GM18498 (cell line): ENCODE measurements around the gene REV3L.
"Not testable (repeated sequence)": the region's sequence is repeated elsewhere in the genome, so short reads cannot be mapped to it uniquely, and the experiment has no call there.

ENCODE experiments used
- ATAC-seq: cut with Tn5 transposase; IDR thresholded peaks from one replicate; pipeline ENCODE4 v1.9.1; 2021; ENCODE audit warnings: mild to moderate bottlenecking, moderate library complexity; ENCODE audit not compliant: unreplicated experiment

Gene REV3L, protein sequence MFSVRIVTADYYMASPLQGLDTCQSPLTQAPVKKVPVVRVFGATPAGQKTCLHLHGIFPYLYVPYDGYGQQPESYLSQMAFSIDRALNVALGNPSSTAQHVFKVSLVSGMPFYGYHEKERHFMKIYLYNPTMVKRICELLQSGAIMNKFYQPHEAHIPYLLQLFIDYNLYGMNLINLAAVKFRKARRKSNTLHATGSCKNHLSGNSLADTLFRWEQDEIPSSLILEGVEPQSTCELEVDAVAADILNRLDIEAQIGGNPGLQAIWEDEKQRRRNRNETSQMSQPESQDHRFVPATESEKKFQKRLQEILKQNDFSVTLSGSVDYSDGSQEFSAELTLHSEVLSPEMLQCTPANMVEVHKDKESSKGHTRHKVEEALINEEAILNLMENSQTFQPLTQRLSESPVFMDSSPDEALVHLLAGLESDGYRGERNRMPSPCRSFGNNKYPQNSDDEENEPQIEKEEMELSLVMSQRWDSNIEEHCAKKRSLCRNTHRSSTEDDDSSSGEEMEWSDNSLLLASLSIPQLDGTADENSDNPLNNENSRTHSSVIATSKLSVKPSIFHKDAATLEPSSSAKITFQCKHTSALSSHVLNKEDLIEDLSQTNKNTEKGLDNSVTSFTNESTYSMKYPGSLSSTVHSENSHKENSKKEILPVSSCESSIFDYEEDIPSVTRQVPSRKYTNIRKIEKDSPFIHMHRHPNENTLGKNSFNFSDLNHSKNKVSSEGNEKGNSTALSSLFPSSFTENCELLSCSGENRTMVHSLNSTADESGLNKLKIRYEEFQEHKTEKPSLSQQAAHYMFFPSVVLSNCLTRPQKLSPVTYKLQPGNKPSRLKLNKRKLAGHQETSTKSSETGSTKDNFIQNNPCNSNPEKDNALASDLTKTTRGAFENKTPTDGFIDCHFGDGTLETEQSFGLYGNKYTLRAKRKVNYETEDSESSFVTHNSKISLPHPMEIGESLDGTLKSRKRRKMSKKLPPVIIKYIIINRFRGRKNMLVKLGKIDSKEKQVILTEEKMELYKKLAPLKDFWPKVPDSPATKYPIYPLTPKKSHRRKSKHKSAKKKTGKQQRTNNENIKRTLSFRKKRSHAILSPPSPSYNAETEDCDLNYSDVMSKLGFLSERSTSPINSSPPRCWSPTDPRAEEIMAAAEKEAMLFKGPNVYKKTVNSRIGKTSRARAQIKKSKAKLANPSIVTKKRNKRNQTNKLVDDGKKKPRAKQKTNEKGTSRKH (N-terminal part only)

DNA sequence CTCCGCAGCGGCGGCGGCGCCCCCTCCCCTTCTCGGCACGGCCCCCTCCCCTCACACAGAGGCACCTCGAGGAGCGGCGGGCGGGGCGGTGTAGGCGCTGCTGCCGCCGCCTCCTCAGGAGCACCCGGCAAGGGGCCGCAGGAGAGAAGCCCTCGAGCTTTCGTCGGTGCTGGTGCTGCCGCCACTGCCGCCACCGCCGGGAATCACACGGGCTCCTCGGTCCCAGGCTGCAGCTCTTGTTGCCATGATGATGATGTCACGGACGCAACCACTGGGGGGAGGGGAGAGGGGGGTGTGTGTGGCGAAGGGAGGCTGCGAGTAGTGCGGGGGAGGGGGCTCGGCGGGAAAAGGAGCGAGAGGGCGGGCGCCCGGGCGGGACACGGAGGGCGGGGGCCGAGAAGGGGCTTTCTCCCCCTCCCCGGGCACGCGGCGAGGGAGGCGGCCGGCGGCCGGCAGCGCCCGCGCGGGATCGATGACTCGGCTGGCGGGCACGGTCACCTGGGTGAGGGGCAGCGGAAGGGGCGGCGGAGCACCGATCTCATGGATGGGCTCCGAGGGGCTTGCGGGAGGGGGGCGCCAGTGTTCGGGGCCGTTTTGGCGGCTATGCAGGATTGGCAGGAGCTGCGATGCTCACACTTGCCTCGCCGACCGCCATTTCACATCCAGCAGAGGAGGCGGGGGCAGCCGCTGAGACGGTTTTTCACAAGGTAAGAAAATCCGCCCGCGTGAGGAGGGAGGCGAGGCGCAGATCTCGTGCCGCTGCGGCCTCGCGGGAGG, at the start of gene REV3L:
Gene REV3L, minus strand, starts transcription at position 260 of the 777 bp plus-strand sequence. CDS start 330 bp downstream, outside the sequence.
- peak; percentile 41 for ATAC-seq

DNA sequence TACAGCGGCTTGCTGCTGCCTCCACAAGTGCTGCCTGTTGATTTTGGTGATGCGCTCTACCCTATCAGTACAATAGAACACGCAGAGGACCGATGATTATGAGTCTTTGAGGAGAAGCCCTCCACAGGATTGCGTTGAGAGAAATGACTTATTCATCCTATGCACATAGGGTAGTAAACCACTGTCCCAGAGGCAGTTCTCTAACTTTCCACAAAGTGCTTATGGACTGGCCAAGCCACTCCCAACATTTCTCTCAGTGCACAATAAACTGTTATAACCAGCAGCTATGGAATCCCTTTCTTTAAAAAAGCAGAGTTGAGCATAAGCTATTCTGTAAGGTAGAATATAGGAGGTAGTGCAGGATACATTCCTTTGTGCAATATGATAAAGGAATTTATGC, 48.2 kb upstream of the REV3L start:
- no peak for ATAC-seq

DNA sequence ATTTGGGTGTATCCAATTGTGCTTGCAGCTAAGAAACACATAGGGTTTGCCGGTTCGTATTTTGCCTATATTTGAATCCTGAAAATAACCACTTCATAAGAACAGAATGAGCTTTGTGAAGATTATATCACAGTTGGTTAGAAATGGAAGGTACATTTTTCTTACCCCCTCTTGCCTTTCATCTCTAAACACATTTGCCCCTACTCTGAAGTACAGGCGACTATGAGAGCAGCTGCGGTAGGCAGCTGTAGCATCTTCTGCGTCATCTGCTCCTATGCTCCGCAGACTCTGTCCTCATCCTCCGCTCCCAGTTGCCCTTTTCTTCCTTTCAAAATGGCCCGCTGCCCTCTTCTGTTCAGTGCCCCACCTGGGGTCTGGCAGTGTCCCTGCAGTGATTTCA, 47.6 kb upstream of the REV3L start:
- ATAC-seq: no peak

DNA sequence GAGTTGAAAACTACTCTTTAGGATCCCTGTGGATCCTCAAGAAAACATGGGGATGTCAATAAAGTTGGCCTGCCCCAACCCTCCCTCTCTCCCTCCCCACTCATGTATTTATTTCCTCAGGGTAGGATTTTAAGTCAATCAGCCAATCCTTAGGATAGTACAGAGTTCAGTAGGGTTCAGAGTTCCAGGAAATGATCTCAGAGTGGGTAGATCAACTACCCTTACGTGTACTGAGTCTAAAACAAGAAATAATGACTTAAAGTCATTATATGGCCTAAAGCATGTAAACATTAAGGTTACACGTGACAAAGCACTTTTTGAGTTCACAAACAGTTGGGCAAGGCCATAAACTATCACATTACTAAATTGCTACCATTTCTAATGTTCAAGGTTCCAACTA, 47.2 kb upstream of the REV3L start:
- ATAC-seq: no peak

DNA sequence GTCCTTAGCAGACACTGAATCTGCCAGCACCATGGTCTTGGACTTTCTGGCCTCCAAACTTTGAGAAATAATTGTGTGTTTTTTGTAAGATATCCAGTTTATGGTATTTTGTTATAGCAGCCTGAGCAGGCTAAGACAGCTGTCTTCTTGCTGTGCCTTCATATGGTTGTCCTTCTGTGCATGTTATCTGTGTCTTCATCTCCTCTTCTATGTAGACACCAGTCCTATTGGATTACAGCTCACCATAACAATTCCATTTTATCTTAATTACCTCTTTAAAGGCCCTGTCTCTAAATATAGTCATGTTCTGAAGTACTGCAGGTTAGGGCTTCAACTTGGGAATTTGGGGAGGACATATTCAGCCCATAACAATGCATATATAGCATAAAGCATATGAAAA, 44.3 kb upstream of the REV3L start:
- no peak for ATAC-seq

DNA sequence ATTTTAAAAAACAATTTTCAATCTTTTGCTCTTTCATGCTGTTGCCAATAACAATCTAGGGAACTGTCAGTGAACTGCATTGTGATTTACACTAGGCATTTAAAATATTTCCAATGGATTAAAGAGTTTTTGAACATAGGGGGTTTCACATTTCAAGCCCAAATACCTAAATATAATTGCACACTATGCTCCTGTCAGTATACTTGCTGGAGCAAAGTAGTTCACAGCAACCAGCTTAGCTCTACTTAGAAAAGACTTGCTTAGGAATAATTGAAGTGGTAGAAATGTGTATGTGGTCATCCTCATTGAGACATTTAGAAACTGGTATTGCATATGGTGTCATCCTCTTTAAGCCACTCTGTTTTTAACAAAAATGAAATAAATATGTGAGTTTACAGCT, 41.7 kb upstream of the REV3L start:
- no peak for ATAC-seq

DNA sequence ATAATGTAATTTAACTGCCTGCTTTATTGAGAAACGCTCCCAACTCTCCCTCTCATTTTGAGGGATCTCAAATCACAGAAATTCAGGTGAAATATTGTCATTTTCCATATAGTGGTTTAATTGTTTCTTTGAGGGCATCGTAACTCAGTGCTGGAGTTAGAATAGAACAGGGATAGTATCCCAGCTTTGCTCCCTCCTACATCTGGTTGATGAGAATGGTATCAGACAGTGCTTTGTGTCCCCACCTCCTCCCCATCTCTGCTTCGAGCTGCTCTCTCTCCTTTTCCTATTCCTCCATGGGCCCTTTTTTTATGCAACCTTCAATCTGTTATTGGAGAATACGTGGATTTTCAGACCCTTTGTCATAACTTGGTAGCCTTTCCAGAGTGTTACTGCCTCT, 41.2 kb upstream of the REV3L start:
- ATAC-seq: no peak

DNA sequence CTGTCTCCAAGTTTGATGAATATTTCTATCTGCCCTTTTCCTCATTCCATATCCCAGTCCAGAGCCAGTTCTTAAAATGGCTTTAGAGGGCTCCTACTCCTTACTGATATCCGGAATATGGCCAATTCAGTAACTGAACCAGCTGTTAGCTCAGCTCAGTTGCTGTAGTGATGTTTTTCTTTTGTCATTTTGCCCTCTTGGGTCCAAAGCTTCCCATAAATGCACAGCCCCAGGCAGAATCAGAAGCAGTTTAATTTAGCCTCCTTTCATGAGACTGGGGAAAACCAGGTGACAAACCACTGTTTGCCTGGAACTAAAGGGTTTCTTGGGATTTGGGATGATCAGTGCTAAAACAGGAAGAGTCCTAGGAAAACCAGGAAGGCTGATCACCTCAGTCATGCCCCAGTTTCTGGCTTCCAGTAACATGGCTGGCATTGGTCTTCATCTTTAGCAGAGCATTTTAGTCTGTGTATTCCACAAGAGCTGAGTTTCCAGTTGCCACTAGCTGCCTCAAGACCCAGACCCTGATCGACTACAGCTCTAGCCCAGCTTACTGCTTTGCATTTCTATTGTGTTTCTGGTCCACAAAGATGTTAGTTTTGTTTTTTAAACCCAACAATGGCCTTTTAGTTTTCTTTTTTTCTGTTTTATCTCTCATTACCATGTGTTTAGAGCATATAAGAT, 40.6 kb upstream of the REV3L start:
- ATAC-seq: no peak

DNA sequence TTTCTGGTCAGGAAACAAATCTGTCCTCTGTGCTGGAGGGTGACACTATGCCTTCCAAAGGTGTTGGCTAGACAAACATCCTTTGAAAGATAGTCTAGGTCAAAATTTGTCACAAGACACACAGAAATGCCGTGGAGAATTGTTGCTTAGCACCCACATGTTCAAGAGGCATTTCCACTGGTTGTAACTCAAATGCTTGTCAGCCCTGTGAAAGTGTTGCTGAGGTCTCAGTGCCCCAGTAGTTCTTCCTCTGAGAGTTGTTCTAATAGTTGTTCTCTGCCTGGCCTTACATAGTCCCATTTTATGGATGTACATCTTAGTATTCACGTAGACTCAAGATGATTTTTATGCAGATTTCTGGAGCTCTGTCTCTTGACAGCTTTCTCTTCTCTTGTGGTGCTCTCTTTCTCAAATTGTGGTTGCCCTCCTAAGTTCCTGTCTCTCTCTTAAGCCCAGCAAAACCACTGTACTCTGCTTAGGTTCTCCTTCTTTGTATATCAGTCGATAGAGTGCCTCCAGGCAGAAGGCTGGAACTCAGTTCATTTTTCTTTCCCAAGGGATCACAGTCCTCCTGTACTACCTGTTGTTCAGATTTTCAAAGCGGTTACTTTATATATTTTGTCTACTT, 39.5 kb upstream of the REV3L start:
- ATAC-seq: no peak

DNA sequence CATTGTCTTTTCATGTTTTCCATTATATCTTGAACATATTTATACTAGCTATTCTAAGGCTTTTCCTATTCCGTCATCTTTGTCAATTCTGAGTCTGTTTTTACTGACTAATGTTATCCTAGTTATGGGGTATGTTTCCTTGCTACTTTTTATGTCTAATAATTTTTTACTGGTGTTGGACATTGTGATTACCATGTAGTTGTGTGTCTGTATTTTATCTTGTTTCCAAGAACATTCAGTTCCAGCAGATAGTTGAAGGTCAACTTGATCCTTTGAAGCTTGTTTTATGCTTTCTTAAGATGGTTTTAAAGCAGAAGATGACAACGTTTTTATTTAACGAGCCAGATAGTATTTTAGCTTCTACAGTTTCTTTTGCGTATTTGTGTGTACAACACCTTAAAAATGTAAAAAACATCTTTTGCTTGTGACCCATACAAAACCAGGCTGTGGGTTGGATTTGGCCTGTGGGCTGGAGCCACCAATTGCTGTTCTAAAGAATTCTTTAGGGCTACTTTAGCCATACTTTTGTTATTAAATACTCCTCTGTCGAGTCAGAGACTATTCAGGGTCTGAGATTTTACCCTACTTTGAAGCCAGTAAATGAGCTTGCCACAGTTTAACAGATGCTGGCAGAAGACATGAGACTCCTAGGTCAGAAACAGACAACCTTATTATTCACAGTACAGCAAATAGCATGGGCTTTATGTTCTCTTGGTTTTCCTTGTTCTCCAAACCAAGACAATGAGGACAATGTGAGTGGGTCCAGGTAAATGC, 38.7 kb upstream of the REV3L start:
- no peak for ATAC-seq

DNA sequence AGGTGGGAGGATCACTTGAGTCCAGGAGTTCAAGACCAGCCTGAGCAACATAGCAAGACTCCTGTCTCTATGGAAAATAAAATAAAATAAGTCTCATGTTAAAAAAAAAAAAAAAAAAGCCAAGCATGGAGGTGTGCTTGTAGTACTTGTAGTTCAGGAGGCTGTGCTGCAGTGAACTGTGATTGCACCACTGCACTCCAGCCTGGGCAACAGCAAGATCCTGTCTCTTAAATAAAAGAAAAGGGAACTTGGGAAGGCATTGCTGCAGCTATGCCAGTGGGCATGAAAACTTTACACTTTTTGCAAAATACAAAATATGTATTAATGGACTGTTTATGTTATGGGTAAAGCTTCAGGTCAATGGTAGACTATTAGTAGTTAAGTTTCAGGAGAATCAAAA, 37.5 kb upstream of the REV3L start:
- no peak for ATAC-seq

DNA sequence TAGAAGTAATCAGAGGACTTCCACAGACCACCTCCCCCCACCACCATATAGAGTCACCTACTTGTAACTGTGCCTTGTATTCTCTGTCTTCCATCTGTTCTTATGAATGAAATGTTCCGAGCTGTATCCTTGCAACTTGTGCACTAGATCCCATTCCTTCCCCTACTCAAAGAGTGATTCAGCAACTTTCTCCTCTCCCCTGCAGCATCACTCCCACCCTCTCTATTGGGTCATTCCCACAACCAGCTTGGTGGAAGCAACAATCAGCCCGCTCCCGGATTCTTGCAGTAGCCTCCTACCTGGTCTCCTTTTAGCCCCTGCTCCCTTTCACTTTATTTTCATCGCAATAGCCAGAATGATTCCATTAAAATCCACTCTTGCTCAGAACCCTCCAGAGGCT, 34.9 kb upstream of the REV3L start:
- no peak for ATAC-seq

DNA sequence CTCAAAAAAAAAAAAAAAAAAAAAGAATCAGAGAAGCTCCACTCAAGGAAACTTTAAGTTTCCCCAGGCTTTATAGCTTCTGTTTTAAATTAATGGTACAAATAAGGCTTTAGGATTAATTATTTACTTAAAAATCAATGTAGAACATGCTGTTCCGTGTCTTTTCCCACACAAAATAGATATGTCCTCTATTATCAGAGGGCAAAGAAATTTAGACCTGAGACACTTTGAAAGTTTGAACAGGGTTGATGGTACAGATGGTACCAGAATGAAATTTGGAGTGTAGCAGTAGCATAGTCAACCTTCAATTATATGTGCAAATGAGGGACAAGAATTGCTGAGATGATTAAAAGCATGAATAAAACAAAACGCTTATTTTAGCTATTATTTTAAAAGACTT, 32.2 kb upstream of the REV3L start:
- no peak for ATAC-seq

DNA sequence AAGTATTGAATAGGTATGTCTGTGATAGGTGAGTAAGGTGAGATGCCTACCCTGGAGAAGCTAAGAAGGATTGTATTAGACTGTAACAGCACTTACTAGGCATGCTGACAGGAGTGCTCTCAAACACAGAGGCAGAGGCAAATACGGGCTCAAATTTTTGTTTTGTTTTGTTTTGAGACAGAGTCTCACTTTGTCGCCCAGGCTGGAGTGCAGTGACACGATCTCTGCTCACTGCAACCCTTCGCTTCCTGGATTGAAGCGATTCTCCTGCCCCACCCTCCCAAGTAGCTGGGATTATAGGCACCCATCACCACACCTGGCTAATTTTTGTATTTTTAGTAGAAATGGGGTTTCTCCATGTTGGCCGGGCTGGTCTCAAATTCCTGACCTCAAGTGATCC, 31.5 kb upstream of the REV3L start:
- ATAC-seq: not testable (repeated sequence)

DNA sequence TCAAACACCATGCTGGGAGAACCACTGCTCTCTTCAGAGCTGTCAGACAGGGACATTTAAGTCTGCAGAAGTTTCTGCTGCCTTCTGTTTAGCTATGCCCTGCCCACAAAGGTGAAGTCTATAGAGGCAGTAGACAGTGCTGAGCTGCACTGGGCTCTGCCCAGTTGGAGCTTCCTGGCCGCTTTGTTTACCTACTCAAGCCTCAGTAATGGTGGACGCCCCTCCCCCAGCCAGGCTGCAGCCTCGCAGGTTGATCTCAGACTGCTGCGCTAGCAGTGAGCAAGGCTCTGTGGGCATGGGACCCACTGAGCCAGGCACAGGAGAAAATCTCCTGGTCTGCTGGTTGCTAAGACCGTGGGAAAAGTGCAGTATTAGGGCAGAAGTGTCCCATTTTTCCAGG, 24.2 kb upstream of the REV3L start:
- not testable (repeated sequence) for ATAC-seq

DNA sequence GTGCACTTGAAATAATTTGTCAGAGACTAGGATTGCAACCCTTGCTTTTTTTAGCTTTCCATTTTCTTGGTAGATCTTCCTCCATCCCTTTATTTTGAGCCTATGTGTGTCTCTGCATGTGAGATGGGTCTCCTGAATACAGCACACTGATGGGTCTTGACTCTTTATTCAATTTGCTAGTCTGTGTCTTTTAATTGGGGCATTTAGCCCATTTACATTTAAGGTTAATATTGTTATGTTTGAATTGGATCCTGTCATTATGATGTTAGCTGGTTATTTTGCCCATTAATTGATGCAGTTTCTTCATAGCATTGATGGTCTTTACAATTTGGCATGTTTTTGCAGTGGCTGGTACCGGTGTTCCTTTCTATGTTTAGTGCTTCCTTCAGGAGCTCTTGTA, 22.5 kb upstream of the REV3L start:
- not testable (repeated sequence) for ATAC-seq

DNA sequence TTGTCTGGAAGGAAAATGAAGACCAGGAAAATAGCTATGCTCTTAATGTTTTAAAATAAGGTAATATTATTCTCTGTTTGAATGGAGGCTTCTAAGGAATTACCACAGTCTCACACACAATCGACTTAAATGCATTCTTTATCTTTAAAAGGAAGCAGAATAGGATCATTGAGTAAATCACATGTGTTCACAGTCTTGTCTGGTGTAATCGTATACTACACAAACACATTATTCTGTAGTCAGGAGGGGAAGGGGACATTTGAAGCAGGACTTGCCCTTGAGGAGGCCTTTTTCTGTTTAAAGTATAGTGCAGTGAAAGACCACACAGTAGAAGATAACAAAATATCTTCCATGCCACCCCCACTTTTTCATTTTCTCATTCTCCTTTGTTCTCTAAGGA, 20.6 kb upstream of the REV3L start:
- no peak for ATAC-seq

DNA sequence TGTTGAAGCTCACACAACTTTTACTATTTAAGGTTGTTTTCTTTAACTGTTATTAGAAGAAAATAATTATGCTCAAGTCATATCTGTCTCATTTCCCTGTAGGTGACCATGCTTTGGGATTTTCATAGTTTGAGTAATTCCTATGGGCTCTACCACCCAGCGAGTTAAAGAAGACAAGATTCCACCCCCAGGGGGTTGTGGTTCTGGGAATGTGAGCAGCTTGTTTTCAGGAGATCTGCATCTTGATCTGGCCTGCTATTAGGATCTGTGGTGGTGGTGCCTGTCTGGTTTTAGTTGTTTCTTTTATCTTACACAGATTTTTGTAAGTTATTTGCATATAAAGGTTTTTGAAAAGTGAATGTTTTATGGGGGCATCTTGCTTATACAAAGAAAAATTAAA, 20.2 kb upstream of the REV3L start:
- ATAC-seq: no peak

DNA sequence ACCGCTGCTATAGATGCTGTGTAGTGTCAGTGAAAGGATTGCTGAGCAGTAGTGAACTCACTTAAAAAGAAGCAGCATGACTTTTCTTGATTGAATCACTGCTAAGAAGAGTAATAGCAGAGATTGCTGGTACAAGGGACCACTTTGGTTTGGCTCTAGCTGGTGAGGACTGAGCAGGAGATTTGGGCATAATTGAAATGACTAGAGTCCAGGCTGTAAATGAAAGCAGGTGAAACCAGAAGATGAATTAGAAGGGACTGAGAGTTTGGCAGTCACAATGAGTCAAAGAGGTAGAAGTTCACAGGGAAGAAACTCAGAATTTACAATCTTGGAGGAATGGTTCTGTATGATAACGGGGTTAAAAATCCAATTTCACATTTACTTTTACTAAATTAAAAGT, 19.1 kb upstream of the REV3L start:
- no peak for ATAC-seq
